GM13976 (cell line): ENCODE measurements around the gene RABL3.

Source experiments
- DNase-seq: peaks from one replicate; pipeline ENCODE4 v3.0.0; 2012; ENCODE audit warnings: low spot score
- in situ Hi-C: fragments of 300-500 bp; cut with MboI; formaldehyde crosslinking; loops from one replicate; pipeline ENCODE4 v1.12.0; 2022; ENCODE audit warnings: low sequenced_read_pairs, mixed read lengths, inconsistent platforms; ENCODE audit not compliant: unreplicated experiment
- TF ChIP-seq, protein P1 (sequence below): IDR thresholded peaks from 2 replicates; pipeline ENCODE4 v1.5.1; 2012; ENCODE audit warnings: borderline replicate concordance, mild to moderate bottlenecking; ENCODE audit not compliant: insufficient read depth; ENCODE audit errors: extremely low read depth, missing control alignments, control extremely low read depth

Gene RABL3

DNA sequence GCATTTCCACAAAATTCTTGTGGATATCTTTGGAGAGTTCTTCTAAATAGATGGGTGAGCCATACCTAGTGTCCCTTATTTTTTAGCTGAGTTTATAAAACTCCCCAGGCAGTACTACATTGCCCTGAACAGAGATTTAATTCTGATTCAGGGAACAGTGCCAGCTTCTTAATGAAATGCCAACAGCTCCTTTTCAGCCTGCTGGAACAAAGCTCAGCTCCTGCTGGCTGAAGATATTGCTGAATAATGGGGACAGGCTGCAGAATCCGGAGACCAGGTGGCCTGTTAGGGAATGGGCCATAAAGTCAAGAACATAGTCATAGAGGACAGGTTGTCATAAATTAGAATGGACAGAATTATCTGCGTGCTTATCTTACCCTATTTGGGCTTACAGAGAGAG lies 69.2 kb downstream of the RABL3 start:
- in situ Hi-C loops = no loop called here
- DNase-seq = no peak
- TF ChIP-seq, protein P1, sequence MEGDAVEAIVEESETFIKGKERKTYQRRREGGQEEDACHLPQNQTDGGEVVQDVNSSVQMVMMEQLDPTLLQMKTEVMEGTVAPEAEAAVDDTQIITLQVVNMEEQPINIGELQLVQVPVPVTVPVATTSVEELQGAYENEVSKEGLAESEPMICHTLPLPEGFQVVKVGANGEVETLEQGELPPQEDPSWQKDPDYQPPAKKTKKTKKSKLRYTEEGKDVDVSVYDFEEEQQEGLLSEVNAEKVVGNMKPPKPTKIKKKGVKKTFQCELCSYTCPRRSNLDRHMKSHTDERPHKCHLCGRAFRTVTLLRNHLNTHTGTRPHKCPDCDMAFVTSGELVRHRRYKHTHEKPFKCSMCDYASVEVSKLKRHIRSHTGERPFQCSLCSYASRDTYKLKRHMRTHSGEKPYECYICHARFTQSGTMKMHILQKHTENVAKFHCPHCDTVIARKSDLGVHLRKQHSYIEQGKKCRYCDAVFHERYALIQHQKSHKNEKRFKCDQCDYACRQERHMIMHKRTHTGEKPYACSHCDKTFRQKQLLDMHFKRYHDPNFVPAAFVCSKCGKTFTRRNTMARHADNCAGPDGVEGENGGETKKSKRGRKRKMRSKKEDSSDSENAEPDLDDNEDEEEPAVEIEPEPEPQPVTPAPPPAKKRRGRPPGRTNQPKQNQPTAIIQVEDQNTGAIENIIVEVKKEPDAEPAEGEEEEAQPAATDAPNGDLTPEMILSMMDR = no peak

DNA sequence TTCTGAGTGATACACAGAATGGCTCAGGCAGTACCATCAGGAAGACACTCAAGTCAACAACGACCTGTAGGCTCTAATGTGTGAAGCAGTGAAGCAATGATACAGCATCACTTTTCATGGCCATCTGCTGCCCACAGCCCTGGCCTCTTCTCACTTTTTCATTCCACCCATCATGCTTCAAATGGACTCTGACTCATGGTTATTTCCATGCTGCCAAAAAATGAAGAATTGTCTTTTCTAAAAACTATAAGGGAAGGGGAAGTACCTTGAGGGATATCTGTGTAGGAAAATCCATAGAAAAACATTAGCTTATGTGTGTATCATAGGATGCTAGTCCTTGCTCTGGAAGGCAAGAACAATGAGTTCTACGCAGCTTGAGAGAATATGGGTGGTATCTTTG lies 71.7 kb downstream of the RABL3 start:
- in situ Hi-C loops = no loop called here
- no peak for DNase-seq
- TF ChIP-seq, protein P1 = no peak

DNA sequence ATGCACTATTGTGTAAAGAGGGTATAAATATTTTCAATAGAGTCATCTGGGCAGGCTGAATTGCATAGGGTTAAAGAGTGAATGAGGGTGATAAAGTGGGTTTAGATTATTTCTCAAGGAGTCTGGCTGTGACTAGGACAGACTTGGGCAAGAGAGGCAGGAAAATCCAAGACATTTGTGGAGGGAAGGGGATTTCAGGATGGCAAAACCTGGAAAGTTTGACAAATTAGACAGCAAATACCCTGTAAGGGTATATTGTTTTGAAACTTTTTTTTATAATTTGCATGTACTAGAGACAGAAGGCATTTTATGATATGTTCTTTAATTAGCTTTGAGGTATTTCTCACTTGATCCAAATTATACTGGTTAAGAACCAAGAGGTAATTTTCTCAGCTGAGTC lies 77.4 kb downstream of the RABL3 start:
- TF ChIP-seq, protein P1 = no peak
- in situ Hi-C loops = no loop called here
- DNase-seq = no peak

DNA sequence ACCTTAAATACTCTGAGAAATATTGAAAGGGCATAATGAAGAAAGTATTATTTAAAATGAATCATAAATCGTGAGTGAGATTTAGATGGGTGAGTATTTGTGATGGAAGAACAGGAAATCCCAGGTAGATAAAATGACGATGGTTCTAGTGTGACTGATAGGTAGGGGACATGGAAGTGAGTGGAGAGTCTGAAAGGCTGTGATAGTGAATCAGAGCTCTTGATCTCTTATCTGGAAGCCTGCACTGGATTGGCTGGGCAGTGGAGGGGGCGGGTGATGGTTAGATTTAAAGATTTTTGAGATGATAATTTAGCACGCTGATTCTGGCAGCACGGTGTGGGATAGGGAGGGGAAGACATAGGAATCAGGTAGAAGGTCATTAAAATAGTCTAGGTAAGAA lies 80.4 kb downstream of the RABL3 start:
- in situ Hi-C loops = no loop called here
- TF ChIP-seq, protein P1 = no peak
- DNase-seq = no peak

DNA sequence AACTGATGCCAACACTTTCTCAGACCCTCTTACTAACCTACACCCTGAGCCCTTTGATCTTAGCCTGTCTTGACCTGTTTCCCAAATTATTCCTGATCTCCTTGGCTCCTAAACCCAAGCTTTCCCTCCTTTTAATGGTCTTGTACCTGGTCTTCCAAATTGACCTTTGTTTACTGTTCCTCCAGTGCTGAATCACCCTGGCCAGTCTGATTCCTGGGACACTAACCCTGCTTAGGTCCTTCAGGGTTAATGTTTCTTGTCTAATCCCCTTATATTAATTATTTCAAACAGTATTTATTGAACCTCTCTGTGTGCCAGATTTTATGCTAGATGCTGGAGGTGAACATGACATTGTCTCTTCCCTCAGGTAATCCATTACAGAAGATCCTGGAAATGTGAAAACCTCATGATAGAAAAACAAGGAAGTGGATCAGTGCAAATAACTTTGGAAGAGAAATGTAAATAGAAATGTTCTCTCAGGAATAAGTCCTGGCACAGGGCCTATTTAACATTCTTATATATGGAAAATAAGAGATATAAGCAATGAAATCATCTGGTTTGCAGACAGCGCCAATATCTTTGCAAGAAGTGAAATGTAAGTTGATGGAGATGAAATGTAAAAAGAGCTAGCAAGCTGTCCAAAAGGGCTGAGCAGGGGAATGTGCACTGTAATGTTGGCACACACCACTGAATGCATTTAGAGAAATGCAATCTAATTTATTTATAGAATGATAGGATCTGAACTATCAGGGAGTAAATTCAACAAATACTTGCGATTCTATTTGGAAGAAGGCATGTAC lies 81.0 kb downstream of the RABL3 start:
- DNase-seq = no peak
- TF ChIP-seq, protein P1 = no peak
- in situ Hi-C loops = no loop called here

DNA sequence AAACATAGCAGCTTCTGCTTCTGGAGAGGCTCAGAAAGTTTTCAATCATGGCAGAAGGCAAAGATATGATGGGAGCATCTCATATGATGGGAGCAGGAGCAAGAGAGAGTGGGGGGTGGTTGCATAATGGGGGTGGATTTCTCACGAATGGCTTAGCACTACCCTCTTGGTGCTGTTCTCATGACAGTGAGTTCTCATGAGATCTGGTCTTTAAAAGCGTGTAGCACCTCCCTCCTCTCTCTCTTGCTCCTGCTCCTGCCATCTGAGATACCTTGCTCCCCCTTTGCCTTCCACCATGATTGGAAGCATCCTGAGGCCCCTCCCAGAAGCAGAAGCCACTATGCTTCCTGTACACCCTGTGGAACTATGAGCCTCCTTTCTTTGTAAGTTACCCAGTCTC lies 82.5 kb downstream of the RABL3 start:
- in situ Hi-C loops = no loop called here
- DNase-seq = no peak
- TF ChIP-seq, protein P1 = no peak

DNA sequence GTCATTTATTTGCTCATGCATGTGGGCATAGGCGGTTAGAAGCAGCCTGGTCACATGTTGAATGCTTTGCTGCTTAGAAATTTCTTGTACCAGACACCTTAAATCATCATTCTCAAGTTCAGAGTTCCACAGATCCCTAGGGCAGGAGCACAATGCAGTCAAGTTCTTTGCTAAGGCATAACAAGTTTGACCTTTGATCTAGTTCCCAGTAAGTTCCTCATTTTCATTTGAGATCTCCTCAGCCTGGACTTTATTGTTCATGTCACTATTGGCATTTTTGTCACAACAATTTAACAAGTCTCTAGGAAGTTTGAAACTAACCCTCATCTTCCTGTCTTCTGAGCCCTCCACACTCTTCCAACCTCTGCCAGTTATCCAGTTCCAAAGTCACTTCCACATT lies 83.0 kb downstream of the RABL3 start:
- TF ChIP-seq, protein P1 = no peak
- DNase-seq = no peak
- in situ Hi-C loops = no loop called here
